Endothelial cell (in vitro differentiated cells): Measurements from ENCODE around the gene PLXNB1. TPM values are rescaled to one million over a fixed set of nuclear protein-coding genes. Genes with fewer than 3 reads are reported as not detected.

Experiments used
- DNase-seq: peaks from one replicate; pipeline ENCODE4 v3.0.0; 2021; ENCODE audit warnings: low spot score
- H3K27ac Mint-ChIP-seq: one replicate; pipeline ENCODE4 v1.8.0; 2021; ENCODE audit warnings: mixed read lengths, inconsistent platforms; ENCODE audit not compliant: unreplicated experiment
- H3K27me3 Mint-ChIP-seq: one replicate; pipeline ENCODE4 v1.8.0; 2021; ENCODE audit warnings: mild to moderate bottlenecking, moderate library complexity, mixed read lengths, inconsistent platforms; ENCODE audit not compliant: unreplicated experiment
- H3K36me3 Mint-ChIP-seq: one replicate; pipeline ENCODE4 v1.8.0; 2021; ENCODE audit warnings: mild to moderate bottlenecking, low read depth, mixed read lengths, inconsistent platforms; ENCODE audit not compliant: unreplicated experiment
- H3K4me1 Mint-ChIP-seq: one replicate; pipeline ENCODE4 v1.8.0; 2021; ENCODE audit warnings: mild to moderate bottlenecking, mixed read lengths, inconsistent platforms; ENCODE audit not compliant: unreplicated experiment
- H3K4me3 Mint-ChIP-seq: one replicate; pipeline ENCODE4 v1.8.0; 2021; ENCODE audit warnings: mild to moderate bottlenecking, mixed read lengths, inconsistent platforms; ENCODE audit not compliant: unreplicated experiment
- H3K9me3 Mint-ChIP-seq: one replicate; pipeline ENCODE4 v1.8.0; 2021; ENCODE audit warnings: mixed read lengths, inconsistent platforms; ENCODE audit not compliant: unreplicated experiment
- total RNA-seq: library from RNA; stranded (reverse); fragmentation: NEBNext Ultra II Directional; extraction: Animal tissue kit (Norgen Biotek cat#: 25700); gene quantifications from one replicate; pipeline ENCODE4 v1.2.1, GENCODE V29; 2021; ENCODE audit not compliant: unreplicated experiment
- TF ChIP-seq, protein P1 (sequence below): fragments of 200-600 bp; sonication (generic); IDR thresholded peaks from one replicate; pipeline ENCODE4 v1.5.0; 2021; ENCODE audit warnings: antibody characterized with exemption; ENCODE audit not compliant: unreplicated experiment

The PLXNB1 gene
- total RNA-seq, 1 donor from 2014 or later, result 68.7 TPM

DNA sequence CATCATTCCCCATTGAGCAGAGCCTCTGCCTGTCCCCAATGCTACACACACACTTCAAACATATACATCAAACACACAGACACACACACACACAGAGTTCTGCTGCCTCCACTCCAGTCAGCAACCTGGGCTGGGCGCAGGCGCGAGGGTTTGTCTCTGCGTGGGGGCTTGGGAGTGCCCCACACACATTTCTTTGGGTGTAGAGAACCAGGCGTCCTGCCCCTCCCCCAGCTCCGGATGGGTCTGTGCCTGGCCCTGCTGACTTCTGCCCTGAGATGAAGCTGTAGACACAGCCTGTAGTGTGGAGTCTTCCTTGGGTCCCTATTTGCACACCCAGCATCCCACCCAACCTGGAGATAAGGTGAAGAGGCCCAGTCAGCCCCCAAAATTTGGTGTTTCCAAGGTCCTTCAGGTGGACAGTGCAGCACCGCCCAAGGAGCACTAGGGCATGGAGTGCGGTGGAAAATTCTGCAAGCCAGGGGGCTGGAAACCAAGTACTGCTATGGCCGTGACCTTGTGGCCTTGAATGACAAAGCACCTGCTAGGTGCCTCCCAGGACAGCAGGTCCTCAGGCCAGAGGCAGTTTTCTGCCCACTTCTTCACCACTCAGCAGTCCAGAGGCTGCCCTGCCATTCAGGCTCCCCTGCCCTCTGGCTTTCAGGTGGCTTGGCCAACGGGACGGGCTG is 31.0 kb downstream of the PLXNB1 start:
- H3K36me3 Mint-ChIP-seq, result peaks cover 5% of the 10 kb centered on the region
- TF ChIP-seq, protein P1, sequence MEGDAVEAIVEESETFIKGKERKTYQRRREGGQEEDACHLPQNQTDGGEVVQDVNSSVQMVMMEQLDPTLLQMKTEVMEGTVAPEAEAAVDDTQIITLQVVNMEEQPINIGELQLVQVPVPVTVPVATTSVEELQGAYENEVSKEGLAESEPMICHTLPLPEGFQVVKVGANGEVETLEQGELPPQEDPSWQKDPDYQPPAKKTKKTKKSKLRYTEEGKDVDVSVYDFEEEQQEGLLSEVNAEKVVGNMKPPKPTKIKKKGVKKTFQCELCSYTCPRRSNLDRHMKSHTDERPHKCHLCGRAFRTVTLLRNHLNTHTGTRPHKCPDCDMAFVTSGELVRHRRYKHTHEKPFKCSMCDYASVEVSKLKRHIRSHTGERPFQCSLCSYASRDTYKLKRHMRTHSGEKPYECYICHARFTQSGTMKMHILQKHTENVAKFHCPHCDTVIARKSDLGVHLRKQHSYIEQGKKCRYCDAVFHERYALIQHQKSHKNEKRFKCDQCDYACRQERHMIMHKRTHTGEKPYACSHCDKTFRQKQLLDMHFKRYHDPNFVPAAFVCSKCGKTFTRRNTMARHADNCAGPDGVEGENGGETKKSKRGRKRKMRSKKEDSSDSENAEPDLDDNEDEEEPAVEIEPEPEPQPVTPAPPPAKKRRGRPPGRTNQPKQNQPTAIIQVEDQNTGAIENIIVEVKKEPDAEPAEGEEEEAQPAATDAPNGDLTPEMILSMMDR, result no peak
- no peak overlapping the region for H3K27ac Mint-ChIP-seq
- no peak overlapping the region for H3K4me3 Mint-ChIP-seq
- H3K27me3 Mint-ChIP-seq, result peaks cover 7% of the 10 kb centered on the region
- H3K4me1 Mint-ChIP-seq, result peaks cover 4% of the 10 kb centered on the region
- no peak for DNase-seq
- no peaks in the 10 kb centered on the region for H3K9me3 Mint-ChIP-seq

- TF ChIP-seq, protein P1, result no peak
- peak overlapping the region; percentile 57 for H3K4me3 Mint-ChIP-seq
- H3K27me3 Mint-ChIP-seq, result peaks cover 11% of the 10 kb centered on the region
- peak overlapping the region; percentile 75 for H3K27ac Mint-ChIP-seq
- H3K9me3 Mint-ChIP-seq, result no peaks in the 10 kb centered on the region
- peaks cover under 1% of the 10 kb centered on the region for H3K36me3 Mint-ChIP-seq
- no peak for DNase-seq
- H3K4me1 Mint-ChIP-seq, result peaks cover 4% of the 10 kb centered on the region
Measured at GRCh38 chr3:48397767-48398681, 31.9 kb downstream of the PLXNB1 start.

- Mint-ChIP-seq H3K27me3 (peaks cover 10% of the 10 kb centered on the region), H3K36me3 (no peaks in the 10 kb centered on the region), H3K4me3 (peak overlapping the region; percentile 32), H3K27ac (no peak overlapping the region), H3K4me1 (peaks cover 4% of the 10 kb centered on the region), H3K9me3 (no peaks in the 10 kb centered on the region)
- TF ChIP-seq, protein P1, result no peak
- no peak for DNase-seq
Measured at GRCh38 chr3:48395714-48396113, 34.2 kb downstream of the PLXNB1 start.

DNA sequence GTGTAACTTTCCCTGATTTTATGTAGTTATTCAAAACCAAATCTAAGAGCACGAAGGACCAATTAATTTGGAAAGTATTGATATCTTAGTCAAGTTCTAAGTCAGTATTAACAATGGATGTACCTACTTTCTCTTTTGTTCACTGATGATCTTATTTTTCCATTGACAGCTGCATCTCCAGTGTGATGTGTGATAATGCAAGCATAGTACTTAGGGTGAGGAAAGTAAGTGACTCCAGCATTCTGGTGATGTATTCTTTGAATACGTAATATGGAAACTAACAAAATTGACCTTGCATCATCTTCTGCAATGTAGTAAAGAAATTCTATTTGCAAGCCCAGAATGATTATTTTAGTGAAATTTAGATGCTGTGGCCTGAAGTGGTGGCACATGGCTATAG is 35.5 kb downstream of the PLXNB1 start:
- DNase-seq, result no peak
- Mint-ChIP-seq H3K27ac (no peak overlapping the region), H3K27me3 (peaks cover 10% of the 10 kb centered on the region)

More for the DNA sequence above, 35.5 kb downstream of the PLXNB1 start:
- Mint-ChIP-seq H3K36me3 (no peaks in the 10 kb centered on the region), H3K4me1 (peaks cover 4% of the 10 kb centered on the region), H3K9me3 (no peaks in the 10 kb centered on the region), H3K4me3 (no peak overlapping the region)
- TF ChIP-seq, protein P1, result no peak
